Colonic mucosa (tissue), 4 donors: Measurements from ENCODE around the gene PCSK4. TPM values are rescaled to one million over a fixed set of nuclear protein-coding genes. Genes with fewer than 3 reads are reported as not detected.

Source experiments
- DNase-seq: peaks from one replicate; pipeline ENCODE4 v3.0.0-alpha.2; 2020
- H3K27ac ChIP-seq: fragments of 200-600 bp; one replicate; pipeline ENCODE4 v1.8.0; 2021
- H3K27me3 ChIP-seq: fragments of 200-600 bp; one replicate; pipeline ENCODE4 v1.8.0; 2021
- H3K36me3 ChIP-seq: fragments of 200-600 bp; one replicate; pipeline ENCODE4 v1.8.0; 2021
- H3K4me1 ChIP-seq: fragments of 200-600 bp; one replicate; pipeline ENCODE4 v1.8.0; 2021; ENCODE audit warnings: mild to moderate bottlenecking
- H3K4me3 ChIP-seq: fragments of 200-600 bp; one replicate; pipeline ENCODE4 v1.8.0; 2021
- H3K9ac ChIP-seq, 2 donors: one replicate each; pipeline ENCODE4 v1.7.0; 2013; ENCODE audit warnings: control low read depth in 2 of 2, low read depth in 2 of 2, low read length in 2 of 2
- H3K9me3 ChIP-seq: fragments of 200-600 bp; one replicate; pipeline ENCODE4 v1.8.0; 2021
- intact Hi-C: fragments of 100-400 bp; cut with DNase I; formaldehyde crosslinking; loops from one replicate; pipeline ENCODE4 v1.14.1; 2022
- total RNA-seq, 2 donors: library from RNA; stranded (reverse); fragmentation: NEBNext Ultra II Directional in 1 of 2; extraction: Animal tissue kit (Norgen Biotek cat#: 25700) in 1 of 2; gene quantifications; one replicate each; pipeline ENCODE4 v1.2.1, GENCODE V29; 2021
- TF ChIP-seq, protein P1 (sequence below): fragments of 200-600 bp; IDR thresholded peaks from one replicate; pipeline ENCODE4 v1.8.0; 2022; ENCODE audit warnings: antibody characterized with exemption, mild to moderate bottlenecking
- donor health status: healthy.
- donor health status: DM: no; HTN: no; CAD: no.
- donor health status: DM: no; HTN: no; CAD: no.

PCSK4 gene
- total RNA-seq, 2 donors from 2014 or later = 4.1 to 5.8 TPM

DNA sequence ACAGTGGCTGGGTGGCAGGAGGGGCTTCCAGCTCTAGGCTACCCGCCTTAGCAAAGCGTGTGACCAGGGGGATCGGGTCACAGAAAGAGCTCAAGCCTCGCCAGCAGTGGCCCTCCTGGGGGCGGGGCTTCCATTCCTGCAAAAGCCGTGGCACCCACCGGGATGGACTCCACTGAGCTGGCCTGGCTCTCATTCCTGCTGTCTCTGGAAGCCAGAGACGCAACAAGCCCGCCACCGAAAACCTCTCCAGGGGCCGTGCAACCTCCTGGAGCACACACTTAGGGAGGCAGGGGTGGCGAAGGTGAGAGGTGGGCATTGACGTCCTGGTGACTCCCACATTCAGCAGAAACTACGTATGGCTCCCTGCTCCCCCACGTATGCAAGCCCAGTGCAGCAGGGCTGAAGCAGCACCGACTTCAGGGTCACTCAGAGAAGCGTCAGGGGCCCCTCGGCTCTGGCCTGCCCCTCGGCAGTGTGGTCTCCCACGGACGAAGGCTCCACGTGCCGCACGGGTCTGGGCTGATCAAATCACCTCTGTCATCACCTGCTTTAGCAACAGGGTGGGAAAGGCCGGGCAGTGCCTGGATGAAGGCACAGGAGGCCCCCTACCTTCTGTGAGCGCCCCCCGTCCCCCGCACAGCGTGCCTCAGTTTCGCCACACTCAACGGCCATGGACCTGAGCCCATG is 14.3 kb downstream of the PCSK4 start:
- Histone ChIP-seq H3K27me3 (peaks cover 25% of the 10 kb centered on the region), H3K9ac (no peak overlapping the region), H3K27ac (no peak overlapping the region), H3K4me3 (no peak overlapping the region), H3K36me3 (no peaks in the 10 kb centered on the region), H3K9me3 (no peaks in the 10 kb centered on the region), H3K4me1 (peaks cover 14% of the 10 kb centered on the region)
- intact Hi-C loops = no loop called here
- no peak for DNase-seq
- TF ChIP-seq, protein P1, sequence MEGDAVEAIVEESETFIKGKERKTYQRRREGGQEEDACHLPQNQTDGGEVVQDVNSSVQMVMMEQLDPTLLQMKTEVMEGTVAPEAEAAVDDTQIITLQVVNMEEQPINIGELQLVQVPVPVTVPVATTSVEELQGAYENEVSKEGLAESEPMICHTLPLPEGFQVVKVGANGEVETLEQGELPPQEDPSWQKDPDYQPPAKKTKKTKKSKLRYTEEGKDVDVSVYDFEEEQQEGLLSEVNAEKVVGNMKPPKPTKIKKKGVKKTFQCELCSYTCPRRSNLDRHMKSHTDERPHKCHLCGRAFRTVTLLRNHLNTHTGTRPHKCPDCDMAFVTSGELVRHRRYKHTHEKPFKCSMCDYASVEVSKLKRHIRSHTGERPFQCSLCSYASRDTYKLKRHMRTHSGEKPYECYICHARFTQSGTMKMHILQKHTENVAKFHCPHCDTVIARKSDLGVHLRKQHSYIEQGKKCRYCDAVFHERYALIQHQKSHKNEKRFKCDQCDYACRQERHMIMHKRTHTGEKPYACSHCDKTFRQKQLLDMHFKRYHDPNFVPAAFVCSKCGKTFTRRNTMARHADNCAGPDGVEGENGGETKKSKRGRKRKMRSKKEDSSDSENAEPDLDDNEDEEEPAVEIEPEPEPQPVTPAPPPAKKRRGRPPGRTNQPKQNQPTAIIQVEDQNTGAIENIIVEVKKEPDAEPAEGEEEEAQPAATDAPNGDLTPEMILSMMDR = no peak

DNA sequence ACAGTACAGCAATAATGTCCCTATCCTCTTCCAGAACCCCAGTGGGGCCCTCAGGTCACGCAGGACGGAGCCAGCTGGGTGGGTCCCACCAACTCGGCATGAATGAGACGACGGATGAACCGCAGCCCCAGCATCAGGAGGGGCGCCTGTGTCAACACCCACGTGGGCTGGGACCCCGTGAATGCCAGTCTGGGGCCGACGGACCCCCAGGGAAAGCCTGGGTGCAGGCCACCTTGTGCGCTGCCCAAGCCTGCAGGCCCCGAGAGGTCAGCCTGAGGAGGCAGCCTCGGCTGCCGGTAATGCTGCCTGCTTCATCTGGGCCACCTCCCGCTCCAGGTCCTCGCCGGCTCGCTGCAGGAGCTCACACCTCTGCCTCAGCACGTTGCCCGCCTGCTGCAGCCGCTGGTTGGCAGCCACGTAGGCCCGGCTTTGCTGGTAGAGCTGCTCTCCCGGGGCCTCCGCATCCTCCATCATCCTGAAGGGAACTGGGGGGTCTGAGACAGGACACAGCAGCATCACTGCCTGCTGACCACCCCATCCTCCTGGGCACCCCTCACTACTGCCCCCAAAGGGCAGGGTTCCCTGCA is 15.3 kb downstream of the PCSK4 start:
- no peak for DNase-seq
- Histone ChIP-seq H3K9me3 (no peaks in the 10 kb centered on the region), H3K27ac (no peak overlapping the region), H3K4me1 (peaks cover 25% of the 10 kb centered on the region), H3K27me3 (peaks cover 36% of the 10 kb centered on the region), H3K4me3 (no peak overlapping the region), H3K36me3 (no peaks in the 10 kb centered on the region), H3K9ac (no peak overlapping the region)
- intact Hi-C loops = no loop called here
- TF ChIP-seq, protein P1 = no peak

DNA sequence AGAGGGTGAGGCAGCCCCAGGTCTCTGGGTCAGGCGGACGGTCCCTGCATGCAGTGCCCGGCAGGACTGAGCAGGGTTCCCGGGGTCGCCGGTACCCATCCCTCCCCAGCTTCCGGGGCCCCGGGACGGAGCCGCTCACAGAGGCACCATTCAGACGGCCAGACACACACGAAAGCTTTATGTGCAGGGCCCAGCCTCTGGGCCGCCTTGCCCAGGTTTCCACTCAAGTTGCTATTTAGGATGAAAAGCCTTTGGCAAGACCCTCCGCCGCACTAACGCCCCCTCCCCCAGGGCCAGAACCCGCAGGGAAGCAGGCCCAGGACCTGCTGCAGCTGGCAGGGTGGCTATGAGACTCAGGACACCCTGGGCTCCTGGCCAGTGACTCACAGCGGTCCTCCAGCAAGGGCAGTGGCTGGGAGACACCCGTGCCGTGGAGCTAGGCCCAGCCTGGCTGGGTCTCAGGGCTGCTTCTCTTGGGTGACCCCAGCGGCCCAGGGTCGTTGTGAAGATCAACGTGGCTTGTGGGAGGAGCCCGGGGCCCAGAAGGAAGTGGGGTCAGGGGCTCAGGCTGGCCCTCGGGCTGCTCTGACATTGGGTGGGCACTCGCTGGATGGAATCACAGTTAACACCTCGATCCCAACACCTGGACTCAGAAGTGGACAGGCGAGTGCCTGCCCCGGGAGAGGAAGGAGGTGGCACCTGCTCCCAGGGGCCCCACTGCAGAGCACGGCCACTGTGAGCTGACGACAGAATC is 16.0 kb downstream of the PCSK4 start:
- H3K27me3 ChIP-seq = peaks cover 39% of the 10 kb centered on the region
- intact Hi-C loops = no loop called here
- H3K9me3 ChIP-seq = no peaks in the 10 kb centered on the region
- TF ChIP-seq, protein P1 = no peak
- DNase-seq = no peak
- H3K36me3 ChIP-seq = no peaks in the 10 kb centered on the region
- H3K9ac ChIP-seq = no peak overlapping the region
- no peak overlapping the region for H3K27ac ChIP-seq
- peaks cover 28% of the 10 kb centered on the region for H3K4me1 ChIP-seq
- no peak overlapping the region for H3K4me3 ChIP-seq

DNA sequence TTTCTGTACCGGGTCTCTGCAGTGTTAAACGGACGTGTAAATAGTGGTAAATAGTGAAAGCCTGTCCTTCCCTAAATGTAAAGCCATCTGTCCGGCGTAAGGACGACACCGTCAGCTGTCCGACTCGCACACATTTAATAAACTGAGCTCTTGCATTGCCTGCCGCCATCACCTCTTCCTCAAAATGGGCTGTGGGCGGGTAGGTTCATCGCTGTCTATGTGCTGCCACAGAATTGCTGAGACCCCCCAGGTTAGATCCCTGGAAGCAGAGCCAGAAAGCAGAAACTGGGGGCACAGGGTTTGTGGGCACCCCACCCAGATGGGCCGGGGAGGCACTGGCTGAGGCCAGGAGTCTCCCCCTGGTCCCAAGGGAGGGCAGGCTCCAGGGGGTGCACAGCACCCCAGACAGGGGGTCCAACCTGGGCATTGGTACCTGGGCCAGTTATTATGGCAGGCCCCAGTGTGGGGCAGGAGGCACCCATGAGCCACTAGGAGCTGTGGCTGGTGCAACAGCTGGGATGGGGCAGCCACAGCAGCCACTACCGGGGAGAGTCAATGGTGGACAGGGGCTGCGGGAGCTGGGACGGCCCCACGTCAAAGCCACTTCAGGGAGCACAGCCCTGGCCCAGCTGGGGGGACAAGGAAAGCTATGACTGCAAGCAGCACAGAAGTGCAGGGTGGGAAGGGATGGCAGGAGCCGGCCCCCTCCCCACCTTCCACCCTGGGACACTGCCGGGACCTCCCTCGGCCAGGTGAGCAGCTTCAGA is 16.9 kb downstream of the PCSK4 start:
- no peak overlapping the region for H3K9ac ChIP-seq
- H3K27me3 ChIP-seq = peaks cover 48% of the 10 kb centered on the region
- H3K4me3 ChIP-seq = no peak overlapping the region
- H3K9me3 ChIP-seq = no peaks in the 10 kb centered on the region
- no peaks in the 10 kb centered on the region for H3K36me3 ChIP-seq
- intact Hi-C loops = no loop called here
- peaks cover 32% of the 10 kb centered on the region for H3K4me1 ChIP-seq
- H3K27ac ChIP-seq = no peak overlapping the region
- TF ChIP-seq, protein P1 = no peak
- DNase-seq = no peak
